ENCODE data around the gene WDR64. TPM values are rescaled to one million over a fixed set of nuclear protein-coding genes. Genes with fewer than 3 reads are reported as not detected.

The WDR64 gene
- total and polyA plus RNA-seq, 2 of the 13 experiments (the other 11 are each of a cell fraction or from before 2014, with no cell fraction given), result not detected

- 0% methylated on average over 1 of the region's 1 CpG for WGBS (ENCODE audit: low lambda C conversion rate)
- H3K9ac ChIP-seq (ENCODE audit: insufficient read depth, low read depth, low read length), result no peak overlapping the region
- no peak overlapping the region for H2AFZ ChIP-seq (ENCODE audit: low read length)
- H3K4me2 ChIP-seq (ENCODE audit: low read depth, low read length), result no peak overlapping the region
- H3K4me3 ChIP-seq (replicated peaks in 1 of 3; ENCODE audit: insufficient read depth in 1 of 3, low read depth in 2 of 3, low read length in 3 of 3), result no peak overlapping the region
- no peaks in the 10 kb centered on the region for H4K20me1 ChIP-seq (ENCODE audit: insufficient read depth, low read length)
- no peak overlapping the region for H3K27ac ChIP-seq (ENCODE audit: extremely low read length, insufficient read depth, low read length)
- H3K79me2 ChIP-seq (ENCODE audit: insufficient read depth, low read length), result no peaks in the 10 kb centered on the region
- DNase-seq (ENCODE audit: low spot score) (no peak), FAIRE-seq (no peak), ATAC-seq (no peak)
- ChIA-PET POLR2A (no interaction called here), CTCF (ENCODE audit: low intra/inter-chr PET ratio, low total read pairs) (no interaction called here)
- no TSS peak for BruUV-seq (replicated peaks)
- no peaks in the 10 kb centered on the region for H3K9me3 ChIP-seq (ENCODE audit: low read length)
- in situ Hi-C loops (cut with HindIII; ENCODE audit: extremely low pct_ligation_motif_present, low pct_unique_long_range_greater_than_20kb), result no loop called here
- H3K27me3 ChIP-seq (ENCODE audit: control insufficient read depth in 1 of 2, insufficient read depth in 2 of 2, low read length in 2 of 2), result no peaks in the 10 kb centered on the region; a peak in 1 of 5 replicates
- H3K36me3 ChIP-seq (replicated peaks in 1 of 2; ENCODE audit: control insufficient read depth in 1 of 2, insufficient read depth in 2 of 2, low read length in 2 of 2), result no peaks in the 10 kb centered on the region
- H3K4me1 ChIP-seq (ENCODE audit: insufficient read depth, low read length), result no peaks in the 10 kb centered on the region
- no peak for TF ChIP-seq CHD4 (IDR thresholded peaks at IDR 0.05; ENCODE audit: borderline replicate concordance, low read length)
- TF ChIP-seq GFI1 (CRISPR knock-in tag; IDR thresholded peaks at IDR 0.05; ENCODE audit: borderline replicate concordance), result no peak
- no peak for TF ChIP-seq ZNF879 (CRISPR knock-in tag; IDR thresholded peaks at IDR 0.05)
- TF ChIP-seq ZNF7 (CRISPR knock-in tag; IDR thresholded peaks at IDR 0.05), result no peak
- TF ChIP-seq SRSF9 (IDR thresholded peaks at IDR 0.05; ENCODE audit: borderline replicate concordance, insufficient read depth, low read depth, low read length, poor library complexity, severe bottlenecking), result no peak
- TF ChIP-seq CCDC6 (CRISPR knock-in tag; IDR thresholded peaks at IDR 0.05), result no peak
- TF ChIP-seq PHF5A (CRISPR knock-in tag; IDR thresholded peaks at IDR 0.05; ENCODE audit: low read depth, unreplicated experiment), result no peak
- TF ChIP-seq TCF12 (IDR thresholded peaks at IDR 0.05), result no peak
- no peak for TF ChIP-seq TCF12 (CRISPR knock-in tag; IDR thresholded peaks at IDR 0.05)
- TF ChIP-seq ZNF350 (CRISPR knock-in tag; IDR thresholded peaks at IDR 0.05; ENCODE audit: borderline replicate concordance, low read depth), result no peak
- no peak for TF ChIP-seq UBTF (CRISPR knock-in tag; IDR thresholded peaks at IDR 0.05)
- TF ChIP-seq SKI (IDR thresholded peaks at IDR 0.05; ENCODE audit: partially characterized antibody), result no peak
- TF ChIP-seq CENPBD1 (CRISPR knock-in tag; IDR thresholded peaks at IDR 0.05; ENCODE audit: borderline replicate concordance, low read depth), result no peak
- no peak for TF ChIP-seq CREB3 (CRISPR knock-in tag; IDR thresholded peaks at IDR 0.05)
- no peak for TF ChIP-seq AKAP8 (CRISPR knock-in tag; IDR thresholded peaks at IDR 0.05)
- no peak for TF ChIP-seq MLX (CRISPR knock-in tag; IDR thresholded peaks at IDR 0.05)
- no peak for TF ChIP-seq SOX13 (IDR thresholded peaks at IDR 0.05)
- TF ChIP-seq SOX13 (CRISPR knock-in tag; conservative IDR thresholded peaks at IDR 0.05 in 1 of 2, IDR thresholded peaks at IDR 0.05 in 1 of 2), result no peak
- no peak for TF ChIP-seq ZNF790 (CRISPR knock-in tag; IDR thresholded peaks at IDR 0.05; ENCODE audit: borderline replicate concordance)
- TF ChIP-seq STAT5B (CRISPR knock-in tag; IDR thresholded peaks at IDR 0.05), result no peak
- intact Hi-C loops (cut with micrococcal nuclease; ENCODE audit: unreplicated experiment), result no loop called here
Measured at GRCh38 chr1:241823925-241824324, 171.8 kb downstream of the WDR64 start.
